SK-MEL-5 (cell line): Measurements from ENCODE around the gene MTCL3.
A peak's percentile ranks its signal among the peaks of the same experiment; 100 is the strongest.

Experiments used
- DNase-seq: peaks from one replicate; pipeline ENCODE4 v3.0.0-alpha.2; 2016; ENCODE audit warnings: low read depth, low spot score
- in situ Hi-C: cut with HindIII; loops from 2 replicates; pipeline ENCODE4 v1.10.0; 2016; ENCODE audit warnings: low sequenced_read_pairs, high pct_unique_total_duplicates, low pct_unique_long_range_greater_than_20kb

Gene MTCL3

DNA sequence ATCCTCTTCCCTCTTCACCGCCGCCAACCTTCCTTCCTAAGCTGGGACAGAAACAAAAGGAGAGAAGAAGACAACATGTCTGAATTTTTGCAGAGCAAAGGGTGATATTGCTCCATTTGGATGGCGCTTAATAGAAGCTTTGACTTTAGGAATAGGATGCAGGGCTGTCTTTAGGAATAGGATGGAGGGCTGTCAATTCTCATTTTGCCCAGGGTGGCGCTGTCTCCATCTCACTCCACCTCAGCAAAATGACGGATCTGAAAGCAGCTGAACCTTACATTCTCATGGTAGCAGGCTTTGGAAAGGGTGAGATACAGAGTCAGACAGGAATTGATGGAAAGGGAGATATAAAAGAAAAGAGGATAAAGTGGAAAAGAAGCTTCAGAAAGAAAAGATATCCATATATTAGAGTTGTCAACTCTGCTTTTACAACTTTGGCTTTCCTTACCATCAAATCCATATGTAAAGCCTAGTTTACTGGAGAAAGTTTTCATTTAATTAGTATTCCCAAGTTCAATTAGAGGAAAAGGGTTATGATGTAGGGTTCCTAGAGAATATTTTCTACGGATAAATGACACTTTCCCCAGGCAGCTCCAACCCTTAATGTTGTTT is 2.4 kb downstream of the MTCL3 start:
- DNase-seq = peak; percentile 74
- in situ Hi-C loops = no loop called here

DNA sequence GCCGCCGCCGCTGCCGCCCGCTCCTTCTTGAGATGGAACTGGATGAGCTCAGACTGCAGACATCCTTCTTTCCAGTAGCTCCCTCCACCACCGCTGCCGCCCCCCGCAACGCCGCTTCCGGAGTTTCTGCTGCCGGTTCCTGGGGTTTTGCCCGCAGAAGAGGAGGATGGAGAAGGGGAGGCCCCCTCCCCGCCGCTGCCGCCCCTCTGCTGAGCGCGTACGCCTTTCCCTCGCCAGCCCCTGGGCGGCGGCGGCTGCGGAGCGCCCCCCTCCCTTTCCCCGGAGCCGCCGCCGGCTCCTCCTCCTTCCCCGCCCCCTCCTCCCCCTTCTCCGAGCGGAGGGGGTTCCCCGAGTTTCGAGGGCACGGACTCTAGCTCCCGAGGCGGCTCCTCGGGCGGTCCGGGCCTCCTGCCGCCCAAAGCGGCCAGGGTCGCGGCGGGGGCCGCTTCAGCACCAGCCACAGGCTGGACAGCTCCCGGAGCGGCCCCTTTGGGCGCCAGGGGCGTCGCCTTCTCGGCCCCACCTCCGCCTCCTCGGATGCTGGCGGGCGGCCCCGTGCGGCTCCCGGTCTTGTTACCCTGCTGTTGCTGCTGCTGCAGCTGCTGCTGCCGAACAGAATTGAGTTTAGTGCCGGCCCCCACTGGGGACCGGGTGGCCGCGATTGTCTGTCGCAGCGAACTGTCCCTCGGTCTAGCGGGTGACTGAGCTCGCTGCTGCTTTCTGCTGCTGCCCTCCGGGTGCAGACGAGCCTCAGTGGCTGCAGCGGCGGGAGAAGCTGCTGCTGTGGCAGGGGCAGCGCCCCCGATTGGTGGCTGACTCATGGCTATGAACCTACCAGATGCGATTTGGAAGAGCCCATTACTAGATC is 3.1 kb downstream of the MTCL3 start:
- peak; percentile 75 for DNase-seq
- in situ Hi-C loops = no loop called here

DNA sequence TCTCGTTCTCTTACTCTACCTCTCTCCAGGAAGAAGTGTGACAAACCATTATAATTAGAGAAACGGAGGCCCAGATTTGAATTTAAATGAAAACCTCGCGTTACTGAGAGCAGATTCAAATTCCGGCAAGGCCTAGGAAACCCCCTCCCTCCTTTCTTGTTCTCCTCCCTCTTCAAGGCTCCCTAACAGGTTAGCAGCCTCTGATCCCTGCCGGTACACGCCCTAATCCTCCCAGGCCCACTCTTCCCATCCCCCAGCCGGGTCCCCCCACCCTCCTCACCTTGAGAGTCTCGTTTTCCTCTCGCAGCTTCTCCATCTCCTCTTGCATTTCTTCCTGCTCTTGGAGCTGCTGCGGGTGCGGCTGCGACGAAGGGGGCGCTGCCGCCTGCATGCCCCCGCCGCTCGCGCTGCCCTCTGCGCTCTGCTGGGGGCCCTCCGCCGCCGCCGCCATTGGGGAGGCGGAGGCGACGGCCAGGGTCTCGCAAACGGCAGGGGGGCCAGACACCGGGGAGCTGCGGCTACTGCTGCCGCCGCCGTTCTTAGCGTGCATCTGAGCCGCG is 3.8 kb downstream of the MTCL3 start:
- DNase-seq = peak; percentile 45
- in situ Hi-C loops = no loop called here

DNA sequence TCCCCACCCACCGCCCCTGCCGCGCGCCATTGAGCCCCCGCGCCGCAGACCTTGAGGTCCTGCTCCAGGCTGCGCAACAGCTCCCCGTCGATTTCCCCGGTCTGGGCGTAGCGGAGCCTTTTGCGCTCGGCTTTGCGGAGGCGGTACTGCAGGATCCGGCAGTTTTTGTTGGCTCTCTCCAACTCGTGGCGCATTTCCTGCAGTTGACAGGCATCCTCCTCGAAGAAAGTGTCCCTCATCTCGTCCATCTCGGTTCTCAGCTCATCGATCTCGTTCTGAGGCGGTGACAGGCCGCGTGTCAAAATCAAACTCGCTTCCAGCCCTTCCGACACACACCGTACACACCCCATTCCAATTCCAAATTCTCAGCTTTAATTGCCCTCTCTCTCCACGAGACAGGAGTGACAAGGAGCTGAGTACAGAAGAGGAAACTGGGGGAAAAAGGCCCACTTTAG is 4.3 kb downstream of the MTCL3 start:
- in situ Hi-C loops = no loop called here
- no peak for DNase-seq

DNA sequence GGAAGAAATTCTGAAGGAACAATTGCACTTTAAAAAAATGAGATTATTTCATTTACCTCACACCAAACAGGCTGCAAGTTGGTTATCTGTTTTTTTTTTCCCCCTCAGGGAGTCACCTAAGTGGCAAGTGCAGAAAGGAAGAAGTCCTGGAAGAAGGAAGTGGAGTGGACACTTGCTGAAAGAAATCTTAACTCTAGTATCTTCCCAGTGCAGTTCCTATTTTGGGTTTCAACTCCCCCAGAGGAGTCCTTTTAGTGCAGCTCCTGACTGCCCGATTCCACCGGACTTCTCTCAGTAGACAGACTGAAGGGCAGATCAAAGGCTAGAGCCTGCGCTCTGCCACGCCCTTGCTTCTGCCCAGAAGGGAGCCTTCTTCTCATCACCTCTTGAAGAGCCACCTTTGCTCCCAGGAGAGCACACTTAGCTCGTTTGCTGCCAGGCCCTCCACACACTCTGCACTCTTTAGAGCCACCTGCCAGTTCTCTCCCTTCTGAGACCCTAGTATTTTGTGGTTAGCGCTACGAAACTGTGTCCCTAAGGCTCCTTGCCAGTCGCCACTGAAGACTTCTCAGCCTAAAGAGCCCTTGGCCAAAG is 4.9 kb downstream of the MTCL3 start:
- in situ Hi-C loops = no loop called here
- DNase-seq = no peak

DNA sequence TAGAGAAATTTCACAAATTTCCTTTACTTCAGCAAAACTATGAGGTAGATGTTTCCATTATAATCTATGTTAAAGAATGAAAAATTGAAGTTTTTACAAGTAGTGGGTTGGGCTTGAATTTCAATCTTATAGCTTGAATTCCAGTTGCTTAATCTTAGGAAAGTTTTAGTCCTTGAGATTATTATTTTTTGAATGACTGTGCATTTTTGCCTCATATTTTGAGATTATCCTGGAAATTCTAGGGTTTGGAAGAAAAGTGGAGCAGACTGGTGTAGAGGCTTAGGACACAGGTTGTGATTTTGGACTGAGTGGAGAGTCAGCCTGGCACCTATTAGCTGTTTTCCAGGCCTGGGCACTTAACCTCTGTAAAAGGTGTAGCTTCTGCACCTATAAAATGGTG is 5.7 kb downstream of the MTCL3 start:
- DNase-seq = no peak
- in situ Hi-C loops = no loop called here

DNA sequence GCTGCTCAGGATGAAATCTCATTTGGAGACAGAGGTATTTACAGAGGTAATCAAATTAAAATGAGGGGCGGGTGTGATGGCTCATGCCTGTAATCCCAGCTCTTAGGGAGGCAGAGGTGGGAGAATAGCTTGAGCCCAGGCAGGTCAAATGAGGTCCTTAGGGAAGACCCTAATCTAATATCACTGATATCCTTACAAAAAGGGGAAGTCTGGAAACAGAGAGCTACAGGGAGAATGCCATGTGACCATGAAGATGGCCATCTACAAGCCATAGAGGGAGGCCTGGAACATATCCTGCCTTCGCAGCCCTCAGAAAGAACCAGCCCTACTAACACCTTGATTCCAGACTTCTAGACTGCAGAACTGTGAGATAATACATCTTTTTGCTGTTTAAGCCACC is 8.3 kb downstream of the MTCL3 start:
- in situ Hi-C loops = no loop called here
- DNase-seq = no peak

DNA sequence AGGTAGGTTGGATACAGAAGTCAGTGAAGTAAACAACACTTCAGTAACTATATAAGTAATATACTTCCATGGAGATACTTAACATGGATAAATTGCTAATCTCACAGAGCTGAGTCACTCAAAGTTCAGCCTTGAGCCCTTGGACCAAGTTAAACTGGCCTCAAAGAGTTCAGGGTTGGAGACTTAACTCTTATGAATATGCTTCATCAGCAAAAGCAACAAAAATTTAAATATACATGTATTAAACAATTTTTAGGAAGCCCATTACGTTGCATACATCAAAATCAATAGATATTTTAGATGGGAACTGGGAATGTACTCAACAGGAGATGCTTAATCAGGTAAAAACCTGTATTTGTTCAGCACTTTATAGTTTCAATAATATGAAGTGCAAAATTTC is 12.2 kb downstream of the MTCL3 start:
- DNase-seq = no peak
- in situ Hi-C loops = no loop called here

DNA sequence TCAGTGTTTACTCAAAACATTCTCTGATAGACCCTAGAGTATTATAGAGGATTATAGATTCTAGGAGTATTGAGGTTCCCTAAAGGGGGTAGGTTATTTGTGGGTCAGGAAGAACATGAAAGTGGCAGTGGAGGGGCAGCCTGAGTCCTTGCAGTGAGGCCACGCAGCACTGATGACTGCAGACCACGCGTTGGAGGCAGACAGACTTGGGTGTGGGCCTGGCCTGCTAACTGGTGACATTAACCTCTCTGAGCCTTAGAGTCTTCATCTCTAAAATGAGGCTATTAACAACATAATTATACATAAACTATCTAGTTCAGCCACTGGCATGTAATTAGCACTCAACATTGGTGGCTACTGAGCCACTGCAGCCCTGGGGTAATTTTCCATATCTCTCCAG is 16.1 kb downstream of the MTCL3 start:
- in situ Hi-C loops = no loop called here

DNA sequence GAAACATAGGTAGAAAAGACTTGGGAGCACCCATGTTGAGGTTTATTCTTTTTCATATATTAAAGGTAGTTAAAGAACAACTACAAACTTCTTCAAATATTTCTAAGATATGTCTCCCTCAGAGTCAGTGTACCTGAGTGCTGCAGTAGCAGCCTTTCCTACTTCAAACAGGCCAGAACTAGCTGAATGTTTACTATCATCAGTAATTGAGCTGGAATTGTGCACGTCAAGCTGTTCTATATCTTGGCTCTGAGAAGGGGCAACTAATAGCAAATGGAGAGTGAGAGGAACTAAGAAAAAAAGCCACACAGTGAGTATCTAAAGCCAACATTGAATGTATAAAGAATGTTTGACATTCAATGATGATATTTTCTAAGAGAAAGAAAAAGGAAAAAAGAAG is 21.7 kb downstream of the MTCL3 start:
- no peak for DNase-seq
- in situ Hi-C loops = no loop called here

More for the DNA sequence above, 16.1 kb downstream of the MTCL3 start:
- no peak for DNase-seq

DNA sequence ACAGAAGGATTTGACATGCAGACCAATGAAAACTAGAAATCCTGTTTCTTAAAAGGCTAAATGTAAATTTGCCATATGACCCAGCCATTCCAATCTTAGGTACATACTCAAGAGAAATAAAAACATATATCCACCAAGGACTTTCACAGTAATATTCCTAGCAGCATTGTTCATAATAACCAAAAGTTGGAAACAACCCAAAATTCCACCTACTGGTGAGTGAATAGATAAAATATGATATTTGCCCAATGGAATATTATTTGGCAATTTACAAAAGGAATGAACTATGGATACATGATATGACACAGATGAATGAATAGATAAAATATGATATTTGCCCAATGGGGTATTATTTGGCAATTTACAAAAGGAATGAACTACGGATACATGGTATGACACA is 22.7 kb downstream of the MTCL3 start:
- in situ Hi-C loops = no loop called here
- no peak for DNase-seq

DNA sequence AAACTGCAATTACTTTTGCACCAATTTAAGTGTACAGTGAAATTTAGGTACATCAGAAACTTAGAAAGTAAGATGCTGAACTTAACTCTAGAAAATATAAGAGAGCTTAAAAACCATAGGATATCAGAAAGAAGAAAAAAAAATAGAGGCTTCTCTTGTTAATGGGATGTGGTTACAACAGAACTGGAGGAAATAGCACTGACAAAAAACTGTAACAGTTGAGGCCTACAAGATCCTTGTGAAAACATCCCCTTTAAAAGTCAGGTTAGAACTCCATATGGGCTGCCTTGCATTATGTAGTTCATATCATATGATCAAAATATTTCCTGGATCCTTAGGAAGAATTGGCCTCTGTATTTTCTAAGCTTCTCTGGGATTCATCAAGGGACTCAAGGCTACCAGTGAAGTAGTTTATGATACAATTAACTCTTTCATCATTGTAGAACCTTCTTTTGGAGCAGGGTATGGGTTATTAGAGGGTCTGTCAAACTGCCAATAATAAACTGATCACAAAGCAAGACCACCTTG is 24.8 kb downstream of the MTCL3 start:
- DNase-seq = peak; percentile 87
- in situ Hi-C loops = no loop called here

DNA sequence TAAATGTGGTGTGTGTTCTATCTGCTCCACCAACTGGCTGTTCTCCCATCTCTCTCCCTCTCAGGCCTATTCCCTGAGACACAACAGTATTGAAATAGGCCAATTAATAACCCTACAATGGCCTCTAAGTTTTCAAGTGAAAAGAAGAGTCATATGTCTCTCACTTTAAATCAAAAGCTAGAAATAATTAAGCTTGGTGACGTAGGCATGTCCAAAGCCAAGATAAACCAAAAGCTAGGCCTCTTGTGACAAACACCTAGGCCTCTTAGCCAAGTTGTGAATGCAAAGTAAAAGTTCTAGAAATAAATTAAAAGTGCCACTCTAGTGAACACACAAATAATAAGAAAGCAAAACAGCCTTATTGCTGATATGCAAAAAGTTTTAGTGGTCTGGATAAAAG is 29.9 kb downstream of the MTCL3 start:
- no peak for DNase-seq
- in situ Hi-C loops = no loop called here

DNA sequence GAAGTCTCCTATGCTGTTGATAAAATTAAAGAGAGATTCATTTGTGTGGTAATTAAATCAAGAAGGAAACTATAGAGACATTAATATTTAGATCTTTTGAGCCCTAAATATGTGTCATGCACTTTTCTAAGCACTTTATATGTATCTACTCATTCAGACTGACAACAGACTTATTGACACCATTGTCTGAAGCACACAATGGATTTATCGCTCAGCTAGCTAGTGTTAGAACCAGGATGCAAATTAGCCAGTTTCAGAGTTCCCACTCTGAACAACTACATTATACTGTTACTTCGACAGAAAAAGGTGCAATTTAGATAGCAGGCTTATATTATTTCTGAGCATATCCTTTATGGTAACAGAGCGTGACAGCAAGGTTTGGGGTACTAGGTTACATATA is 32.2 kb downstream of the MTCL3 start:
- no peak for DNase-seq
- in situ Hi-C loops = no loop called here

DNA sequence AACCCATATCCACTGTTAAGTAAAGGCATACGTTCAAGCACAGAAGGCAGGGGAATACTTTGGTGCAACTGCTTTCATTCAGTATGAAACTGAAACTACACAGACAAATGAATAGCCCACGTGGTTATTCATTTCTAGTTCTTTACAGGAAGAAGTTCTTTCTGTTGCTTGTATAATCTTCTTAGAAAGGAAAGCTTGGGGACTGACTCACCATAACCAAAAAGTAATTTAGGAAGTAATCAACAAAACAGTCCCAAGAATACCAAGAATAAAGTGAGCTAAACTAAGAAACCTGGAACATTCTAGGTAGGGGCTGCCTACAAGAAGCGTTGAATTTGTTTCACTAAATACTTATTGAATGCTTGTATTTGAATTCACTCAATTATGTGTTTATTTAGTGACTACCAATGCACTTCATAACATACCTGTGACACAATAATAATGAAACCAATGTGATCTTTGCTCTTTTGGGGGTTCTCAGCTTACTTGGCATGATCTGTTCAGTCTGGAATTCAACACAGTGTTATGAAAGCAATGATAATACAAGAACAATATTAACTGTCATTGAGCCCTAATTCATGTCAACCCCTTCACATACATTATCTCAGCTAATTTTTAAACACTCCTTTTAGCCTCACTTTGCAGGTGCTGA is 34.8 kb downstream of the MTCL3 start:
- peak; percentile 43 for DNase-seq
- in situ Hi-C loops = no loop called here

DNA sequence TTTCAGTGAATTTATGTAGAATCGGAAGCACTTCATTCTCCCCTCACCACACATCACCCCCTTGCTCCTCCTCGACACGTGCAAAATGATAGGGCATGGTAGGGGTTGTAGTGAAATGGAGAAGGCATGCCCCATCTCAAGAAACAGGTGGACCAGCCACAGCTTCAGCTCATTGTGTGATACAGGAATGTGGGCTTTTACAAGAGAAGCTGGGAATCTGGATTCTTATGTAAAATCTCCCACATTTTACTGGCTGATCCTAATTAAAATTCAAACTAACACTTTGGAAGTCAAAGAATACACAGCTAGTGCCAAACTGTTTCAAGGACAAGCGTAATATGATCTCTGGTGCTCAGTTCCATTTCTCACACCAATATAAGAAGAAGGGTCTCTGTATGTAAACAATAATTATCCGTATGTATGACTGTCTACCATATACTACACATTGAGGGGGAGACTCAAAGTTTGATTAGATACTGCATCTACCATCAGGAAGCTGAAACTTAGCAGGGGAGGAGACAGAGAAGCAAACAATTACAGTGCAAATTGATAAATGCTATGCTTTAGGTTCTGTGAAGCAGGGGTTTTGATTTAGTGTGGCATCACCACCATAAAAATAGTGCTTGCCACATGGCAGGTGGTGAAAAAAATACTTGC is 35.6 kb downstream of the MTCL3 start:
- in situ Hi-C loops = no loop called here
- DNase-seq = no peak

DNA sequence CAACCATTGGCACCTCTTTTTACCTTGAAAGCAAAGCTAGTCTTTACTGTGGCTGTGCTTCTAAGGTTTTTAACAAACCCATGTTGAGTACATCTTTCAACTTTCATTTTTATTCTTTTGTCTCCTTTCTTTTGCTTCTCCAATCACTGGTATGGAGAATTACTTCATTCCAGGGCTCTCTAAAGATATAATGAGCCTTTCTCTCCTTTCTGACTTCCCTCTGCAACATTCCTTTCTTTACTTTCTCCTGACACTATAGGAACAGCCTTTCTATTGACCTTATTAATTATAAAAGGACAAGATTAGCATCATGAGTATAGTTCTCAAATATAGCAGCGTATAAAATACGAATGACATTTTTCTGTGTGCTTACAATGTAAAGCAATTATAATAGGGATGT is 36.8 kb downstream of the MTCL3 start:
- in situ Hi-C loops = no loop called here

More for the DNA sequence above, 36.8 kb downstream of the MTCL3 start:
- DNase-seq = no peak
